Measurements from ENCODE around the gene MEX3D.

MEX3D gene

GRCh38 chr19:1516395-1516753 lies 51.8 kb downstream of the MEX3D start:
- H3K4me3 ChIP-seq (replicated peaks; ENCODE audit: low read depth, low read length), result no peak overlapping the region
- DNase-seq (ENCODE audit: low read depth), result no peak
- TF ChIP-seq, protein P1, sequence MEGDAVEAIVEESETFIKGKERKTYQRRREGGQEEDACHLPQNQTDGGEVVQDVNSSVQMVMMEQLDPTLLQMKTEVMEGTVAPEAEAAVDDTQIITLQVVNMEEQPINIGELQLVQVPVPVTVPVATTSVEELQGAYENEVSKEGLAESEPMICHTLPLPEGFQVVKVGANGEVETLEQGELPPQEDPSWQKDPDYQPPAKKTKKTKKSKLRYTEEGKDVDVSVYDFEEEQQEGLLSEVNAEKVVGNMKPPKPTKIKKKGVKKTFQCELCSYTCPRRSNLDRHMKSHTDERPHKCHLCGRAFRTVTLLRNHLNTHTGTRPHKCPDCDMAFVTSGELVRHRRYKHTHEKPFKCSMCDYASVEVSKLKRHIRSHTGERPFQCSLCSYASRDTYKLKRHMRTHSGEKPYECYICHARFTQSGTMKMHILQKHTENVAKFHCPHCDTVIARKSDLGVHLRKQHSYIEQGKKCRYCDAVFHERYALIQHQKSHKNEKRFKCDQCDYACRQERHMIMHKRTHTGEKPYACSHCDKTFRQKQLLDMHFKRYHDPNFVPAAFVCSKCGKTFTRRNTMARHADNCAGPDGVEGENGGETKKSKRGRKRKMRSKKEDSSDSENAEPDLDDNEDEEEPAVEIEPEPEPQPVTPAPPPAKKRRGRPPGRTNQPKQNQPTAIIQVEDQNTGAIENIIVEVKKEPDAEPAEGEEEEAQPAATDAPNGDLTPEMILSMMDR (IDR thresholded peaks at IDR 0.05; ENCODE audit: low read length, missing control alignments), result no peak

GRCh38 chr19:1514986-1515721 lies 53.0 kb downstream of the MEX3D start:
- H3K4me3 ChIP-seq (replicated peaks; ENCODE audit: low read depth, low read length), result no peak overlapping the region
- DNase-seq (ENCODE audit: low read depth), result no peak
- TF ChIP-seq, protein P1 (IDR thresholded peaks at IDR 0.05; ENCODE audit: low read length, missing control alignments), result no peak

DNA sequence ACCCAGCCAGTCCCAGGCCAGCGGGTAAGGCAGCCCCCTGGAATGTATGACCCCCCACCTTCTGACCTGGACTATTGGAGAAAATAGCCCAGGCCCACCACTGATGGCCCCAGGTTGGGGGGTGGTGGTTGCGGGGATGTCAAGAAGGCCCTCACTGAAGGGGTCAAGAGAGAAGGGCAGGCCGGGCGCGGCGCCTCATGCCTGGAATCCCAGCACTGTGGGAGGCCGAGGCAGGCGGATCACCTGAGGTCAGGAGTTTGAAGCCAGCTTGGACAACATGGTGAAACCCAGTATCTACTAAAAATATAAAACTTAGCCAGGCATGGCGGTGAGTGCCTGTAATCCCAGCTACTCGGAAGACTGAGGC lies 53.8 kb downstream of the MEX3D start:
- TF ChIP-seq, protein P1 (IDR thresholded peaks at IDR 0.05; ENCODE audit: low read length, missing control alignments), result no peak
- H3K4me3 ChIP-seq (replicated peaks; ENCODE audit: low read depth, low read length), result no peak overlapping the region
- DNase-seq (ENCODE audit: low read depth), result no peak

DNA sequence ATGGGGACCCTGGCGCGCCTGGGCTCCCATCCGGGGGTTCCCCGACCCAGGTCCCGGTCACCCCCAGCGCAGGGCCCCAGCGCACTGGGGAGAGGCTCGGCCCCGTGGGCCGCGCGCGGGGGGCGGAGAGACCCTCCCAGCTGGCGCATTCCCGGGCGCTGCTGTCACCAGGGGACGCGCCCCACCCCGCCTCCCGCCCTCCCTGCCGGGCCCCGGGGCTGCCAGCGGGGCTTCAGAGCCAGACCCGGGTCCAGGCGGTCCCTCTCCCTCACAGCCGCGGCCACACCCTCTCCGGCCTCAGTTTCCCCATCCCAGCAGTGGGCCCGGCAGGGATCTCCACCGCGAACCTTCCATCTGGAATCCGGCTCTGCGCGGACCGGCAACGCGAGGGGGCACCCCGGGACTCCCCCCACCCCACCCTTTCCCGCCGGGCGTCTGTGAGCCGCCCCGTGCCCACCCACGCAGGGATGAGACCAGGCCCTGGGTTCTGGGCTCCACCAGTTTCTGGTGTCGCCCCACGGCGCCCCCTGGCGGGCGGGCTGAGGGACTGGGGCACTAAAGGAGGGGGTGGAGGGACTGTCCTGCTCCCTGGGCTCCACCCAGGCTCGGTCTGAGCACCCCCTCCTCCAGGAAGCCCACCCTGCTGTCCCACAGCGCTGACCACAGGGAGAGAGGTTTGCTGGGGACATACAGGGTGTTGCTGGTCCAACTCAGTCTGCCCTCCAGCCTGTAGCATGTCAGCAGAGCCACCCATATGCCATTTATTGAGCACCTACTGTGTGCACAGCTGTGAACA lies 54.4 kb downstream of the MEX3D start:
- TF ChIP-seq, protein P1 (IDR thresholded peaks at IDR 0.05; ENCODE audit: low read length, missing control alignments), result peak; percentile 58
- H3K4me3 ChIP-seq (replicated peaks; ENCODE audit: low read depth, low read length), result peak overlapping the region; percentile 58
- DNase-seq (ENCODE audit: low read depth), result peak; percentile 64

- TF ChIP-seq, protein P1 (IDR thresholded peaks at IDR 0.05; ENCODE audit: low read length, missing control alignments), result no peak
- peak within 1 kb of the TSS; percentile 58 for H3K4me3 ChIP-seq (replicated peaks; ENCODE audit: low read depth, low read length)
- peak; percentile 63 for DNase-seq (ENCODE audit: low read depth)
These were observed 55.2 kb downstream of the MEX3D start, which contains the start of gene ADAMTSL5 for GRCh38 chr19:1512671-1513498. Gene ADAMTSL5 (minus strand): TSS chr19:1513019. CDS start chr19:1510943, 2,076 bp downstream.

- DNase-seq (ENCODE audit: low read depth), result no peak
- TF ChIP-seq, protein P1 (IDR thresholded peaks at IDR 0.05; ENCODE audit: low read length, missing control alignments), result no peak
- H3K4me3 ChIP-seq (replicated peaks; ENCODE audit: low read depth, low read length), result no peak overlapping the region
These were observed 56.5 kb downstream of the MEX3D start for GRCh38 chr19:1511318-1512317.
